Activated CD4-positive, alpha-beta T cell treated with anti-CD3 and anti-CD28 coated beads, Interleukin-2, amount 10 ng/mL, durations not matched to agents 7 days and 5 days (primary cell): ENCODE results near the gene SLC25A41. TPM values are rescaled to one million over a fixed set of nuclear protein-coding genes. Genes with fewer than 3 reads are reported as not detected.

Experiments used
- CTCF ChIA-PET: fragments of 350-600 bp; sonication (Branson Sonifier 250); formaldehyde crosslinking; loops from one replicate; lab custom pipeline; 2021; ENCODE audit warnings: antibody characterized with exemption; lab: Charles Lee
- POLR2A ChIA-PET: fragments of 350-600 bp; sonication (Branson Sonifier 250); formaldehyde crosslinking; loops from one replicate; lab custom pipeline; 2021; ENCODE audit warnings: antibody characterized with exemption; lab: Charles Lee
- DNase-seq: peaks from one replicate; pipeline ENCODE4 v3.0.0-alpha.2; 2020
- H3K27ac Mint-ChIP-seq: one replicate; pipeline ENCODE4 v1.8.0; 2021; ENCODE audit warnings: mild to moderate bottlenecking, moderate library complexity, mixed read lengths
- H3K27me3 Mint-ChIP-seq: one replicate; pipeline ENCODE4 v1.8.0; 2021; ENCODE audit warnings: mixed read lengths
- H3K36me3 Mint-ChIP-seq: one replicate; pipeline ENCODE4 v1.8.0; 2021; ENCODE audit warnings: low read depth, mixed read lengths
- H3K4me1 Mint-ChIP-seq: one replicate; pipeline ENCODE4 v1.8.0; 2021; ENCODE audit warnings: mixed read lengths
- H3K4me3 Mint-ChIP-seq: one replicate; pipeline ENCODE4 v1.8.0; 2021; ENCODE audit warnings: mild to moderate bottlenecking, moderate library complexity, mixed read lengths
- H3K9me3 Mint-ChIP-seq: one replicate; pipeline ENCODE4 v1.8.0; 2021; ENCODE audit warnings: mixed read lengths
- total RNA-seq, 2 experiments: library from RNA; stranded (reverse); gene quantifications; one replicate each; pipeline ENCODE4 v1.2.3, GENCODE V29; 2021

Gene SLC25A41
- total RNA-seq, 2 experiments from 2014 or later = 0.42 to 0.55 TPM

- Mint-ChIP-seq H3K4me1 (no peaks in the 10 kb centered on the region), H3K36me3 (peaks cover 45% of the 10 kb centered on the region), H3K9me3 (no peaks in the 10 kb centered on the region), H3K27me3 (no peaks in the 10 kb centered on the region), H3K4me3 (no peak overlapping the region), H3K27ac (no peak overlapping the region)
- ChIA-PET CTCF (interaction anchor here (0.6 to 1.2 kb wide), 5 partner anchors 9 to 782 kb away, joined by 3 to 5 read pairs (median 4); partner anchors contain the start of gene DENND1C), POLR2A (interaction anchor here (0.6 kb wide), 1 partner anchor 48 kb away, joined by 4 read pairs; no protein-coding TSS in a partner anchor)
- no peak for DNase-seq
These were observed 39.1 kb upstream of the SLC25A41 start for GRCh38 chr19:6472713-6473112.

- DNase-seq = no peak
- no peaks in the 10 kb centered on the region for H3K4me1 Mint-ChIP-seq
- H3K9me3 Mint-ChIP-seq = no peaks in the 10 kb centered on the region
- ChIA-PET POLR2A (interaction anchor here (0.8 kb wide), 1 partner anchor 46 kb away, joined by 3 read pairs; the partner anchor contains the start of gene KHSRP), CTCF (interaction anchor here (0.7 kb wide), 1 partner anchor 12 kb away, joined by 3 read pairs; the partner anchor contains the start of gene SLC25A23)
- no peak overlapping the region for H3K4me3 Mint-ChIP-seq
- no peak overlapping the region for H3K27ac Mint-ChIP-seq
- peaks cover 34% of the 10 kb centered on the region for H3K36me3 Mint-ChIP-seq
- H3K27me3 Mint-ChIP-seq = no peaks in the 10 kb centered on the region
These were observed 37.5 kb upstream of the SLC25A41 start for GRCh38 chr19:6471076-6471475.

GRCh38 chr19:6470173-6470572 lies 36.6 kb upstream of the SLC25A41 start:
- peaks cover under 1% of the 10 kb centered on the region for H3K4me1 Mint-ChIP-seq
- CTCF ChIA-PET = interaction anchor here (1.1 kb wide), 1 partner anchor 22 kb away, joined by 4 read pairs; no protein-coding TSS in a partner anchor
- no peaks in the 10 kb centered on the region for H3K9me3 Mint-ChIP-seq
- H3K27me3 Mint-ChIP-seq = no peaks in the 10 kb centered on the region
- POLR2A ChIA-PET = no interaction called here
- no peak for DNase-seq
- H3K4me3 Mint-ChIP-seq = no peak overlapping the region
- no peak overlapping the region for H3K27ac Mint-ChIP-seq
- H3K36me3 Mint-ChIP-seq = peaks cover 32% of the 10 kb centered on the region

GRCh38 chr19:6467384-6467783 lies 33.8 kb upstream of the SLC25A41 start:
- CTCF ChIA-PET = no interaction called here
- H3K27me3 Mint-ChIP-seq = no peaks in the 10 kb centered on the region
- DNase-seq = no peak
- peaks cover 10% of the 10 kb centered on the region for H3K4me1 Mint-ChIP-seq
- H3K4me3 Mint-ChIP-seq = no peak overlapping the region
- H3K27ac Mint-ChIP-seq = no peak overlapping the region
- POLR2A ChIA-PET = no interaction called here
- H3K9me3 Mint-ChIP-seq = no peaks in the 10 kb centered on the region
- H3K36me3 Mint-ChIP-seq = peaks cover 23% of the 10 kb centered on the region

- no peaks in the 10 kb centered on the region for H3K27me3 Mint-ChIP-seq
- H3K9me3 Mint-ChIP-seq = no peaks in the 10 kb centered on the region
- no peak overlapping the region for H3K27ac Mint-ChIP-seq
- peaks cover 15% of the 10 kb centered on the region for H3K4me1 Mint-ChIP-seq
- no peak for DNase-seq
- H3K36me3 Mint-ChIP-seq = peaks cover 23% of the 10 kb centered on the region
- H3K4me3 Mint-ChIP-seq = no peak overlapping the region
- ChIA-PET POLR2A (no interaction called here), CTCF (no interaction called here)
These were observed 33.1 kb upstream of the SLC25A41 start for GRCh38 chr19:6466526-6467248.

GRCh38 chr19:6465663-6466062 lies 32.1 kb upstream of the SLC25A41 start:
- CTCF ChIA-PET = no interaction called here
- Mint-ChIP-seq H3K9me3 (no peaks in the 10 kb centered on the region), H3K27me3 (no peaks in the 10 kb centered on the region), H3K36me3 (peaks cover 21% of the 10 kb centered on the region), H3K4me3 (no peak overlapping the region), H3K27ac (no peak overlapping the region), H3K4me1 (peaks cover 15% of the 10 kb centered on the region)
- POLR2A ChIA-PET = interaction anchor here (0.6 kb wide), 1 partner anchor 43 kb away, joined by 4 read pairs; no protein-coding TSS in a partner anchor
- DNase-seq = no peak

GRCh38 chr19:6465006-6465405 lies 31.4 kb upstream of the SLC25A41 start:
- Mint-ChIP-seq H3K4me3 (no peak overlapping the region), H3K27me3 (no peaks in the 10 kb centered on the region), H3K36me3 (peaks cover 18% of the 10 kb centered on the region), H3K27ac (no peak overlapping the region), H3K9me3 (no peaks in the 10 kb centered on the region), H3K4me1 (peaks cover 18% of the 10 kb centered on the region)
- POLR2A ChIA-PET = interaction anchor here (0.6 kb wide), 1 partner anchor 43 kb away, joined by 4 read pairs; no protein-coding TSS in a partner anchor
- CTCF ChIA-PET = no interaction called here
- no peak for DNase-seq

- Mint-ChIP-seq H3K4me3 (no peak within 1 kb of the TSS), H3K27ac (no peak within 1 kb of the TSS), H3K9me3 (no peaks in the 10 kb centered on the region), H3K27me3 (no peaks in the 10 kb centered on the region), H3K4me1 (peaks cover 20% of the 10 kb centered on the region), H3K36me3 (peaks cover 12% of the 10 kb centered on the region)
- peak; percentile 35 for DNase-seq
- CTCF ChIA-PET = no interaction called here
- POLR2A ChIA-PET = no interaction called here
These were observed 30.7 kb upstream of the SLC25A41 start, which contains the start of gene CRB3 for GRCh38 chr19:6464070-6464873. Gene CRB3, plus strand, starts transcription at chr19:6464271. Its CDS starts 431 bp downstream, at chr19:6464702.

- CTCF ChIA-PET = interaction anchor here (0.7 kb wide), 1 partner anchor 306 kb away, joined by 3 read pairs; no protein-coding TSS in a partner anchor
- Mint-ChIP-seq H3K36me3 (peaks cover 15% of the 10 kb centered on the region), H3K9me3 (peaks cover 6% of the 10 kb centered on the region), H3K4me3 (peak overlapping the region; percentile 93), H3K27me3 (no peaks in the 10 kb centered on the region), H3K27ac (peak overlapping the region; percentile 89), H3K4me1 (peaks cover 27% of the 10 kb centered on the region)
- POLR2A ChIA-PET = no interaction called here
- DNase-seq = peak; percentile 98
These were observed 26.7 kb upstream of the SLC25A41 start for GRCh38 chr19:6460099-6460884.

GRCh38 chr19:6459262-6460098 lies 25.9 kb upstream of the SLC25A41 start, which contains the start of gene SLC25A23:
Gene SLC25A23, minus strand, starts transcription at chr19:6459792. Its CDS starts 164 bp downstream, at chr19:6459628.
- Mint-ChIP-seq H3K27ac (peak within 1 kb of the TSS; percentile 89), H3K4me3 (peak within 1 kb of the TSS; percentile 93), H3K4me1 (peaks cover 21% of the 10 kb centered on the region), H3K36me3 (peaks cover 23% of the 10 kb centered on the region), H3K27me3 (no peaks in the 10 kb centered on the region), H3K9me3 (peaks cover 11% of the 10 kb centered on the region)
- DNase-seq = peak; percentile 65
- ChIA-PET POLR2A (interaction anchor here (0.7 kb wide), 1 partner anchor 86 kb away, joined by 3 read pairs; no protein-coding TSS in a partner anchor), CTCF (interaction anchor here (0.6 kb wide), 1 partner anchor 11 kb away, joined by 3 read pairs; no protein-coding TSS in a partner anchor)

GRCh38 chr19:6458695-6459261 lies 25.2 kb upstream of the SLC25A41 start:
- ChIA-PET POLR2A (no interaction called here), CTCF (interaction anchor here (1.6 kb wide), 1 partner anchor 22 kb away, joined by 3 read pairs; no protein-coding TSS in a partner anchor)
- peaks cover 16% of the 10 kb centered on the region for H3K9me3 Mint-ChIP-seq
- H3K4me1 Mint-ChIP-seq = peaks cover 18% of the 10 kb centered on the region
- peak overlapping the region; percentile 82 for H3K4me3 Mint-ChIP-seq
- no peaks in the 10 kb centered on the region for H3K27me3 Mint-ChIP-seq
- peaks cover 30% of the 10 kb centered on the region for H3K36me3 Mint-ChIP-seq
- no peak for DNase-seq
- H3K27ac Mint-ChIP-seq = peak overlapping the region; percentile 77
